Body of pancreas (tissue), 4 donors: ENCODE data around the gene PLOD2. TPM values are rescaled to one million over a fixed set of nuclear protein-coding genes. Genes with fewer than 3 reads are reported as not detected.

Experiments used
- ATAC-seq: fragments of 150-250 bp; one replicate; pipeline ENCODE4 v1.9.1; 2016
- DNase-seq, 4 donors: peaks; one replicate each; pipeline ENCODE4 v3.0.0-alpha.2; 2019
- H3K27ac ChIP-seq, 4 donors: fragments of 200-600 bp; sonication (generic); 1 replicate in 3 of 4; 2 replicates in 1 of 4; pipeline versions ENCODE4 v1.5.1 to v1.6.1; 2016 to 2019; ENCODE audit warnings: mild to moderate bottlenecking in 1 of 4, mixed read lengths in 1 of 4, moderate library complexity in 1 of 4
- H3K27me3 ChIP-seq, 2 donors: fragments of 200-600 bp; sonication (generic); one replicate each; pipeline ENCODE4 v1.6.0; 2016; ENCODE audit warnings: mild to moderate bottlenecking in 1 of 2
- H3K36me3 ChIP-seq, 2 donors: fragments of 200-600 bp; sonication (generic); replicated peaks in 1 of 2; 2 replicates each; pipeline ENCODE4 v1.5.1; 2016; ENCODE audit warnings: low read depth in 2 of 2; ENCODE audit not compliant: insufficient read depth in 1 of 2
- H3K4me1 ChIP-seq: fragments of 200-600 bp; sonication (generic); one replicate; pipeline ENCODE4 v1.6.0; 2016
- H3K4me3 ChIP-seq, 2 donors: fragments of 200-600 bp; sonication (generic); 1 replicate in 1 of 2; 2 replicates in 1 of 2; pipeline ENCODE4 v1.5.1; 2016 to 2019
- H3K9me3 ChIP-seq, 3 donors: fragments of 200-600 bp; sonication (generic); 1 replicate in 2 of 3; 2 replicates in 1 of 3; pipeline ENCODE4 v1.5.1; 2016
- CTCF ChIP-seq, 7 experiments: fragments of 450-650 bp in 4 of 7; fragments of 200-600 bp in 3 of 7; sonication (generic) in 3 of 7; IDR thresholded peaks; one replicate each; pipeline ENCODE4 v1.5.1; 2016 to 2019; ENCODE audit warnings: antibody characterized with exemption in 7 of 7
- POLR2A ChIP-seq, 3 donors: fragments of 450-650 bp; IDR thresholded peaks; one replicate each; pipeline ENCODE4 v1.6.1; 2016; ENCODE audit warnings: antibody characterized with exemption in 3 of 3, mild to moderate bottlenecking in 2 of 3
- WGBS, 2 donors: methylation state at CpG; one replicate each; pipeline ENCODE4 v1.1.5; 2017; 5-methylcytosine and 5-hydroxymethylcytosine counted together
- intact Hi-C: fragments of 100-400 bp; cut with DNase I; formaldehyde crosslinking; loops from one replicate; pipeline ENCODE4 v1.15.1; 2023
- total RNA-seq, 2 donors: library from RNA; depleted of rRNA; stranded (reverse); fragments of >200 nt; gene quantifications; one replicate each; pipeline ENCODE4 v1.1.0, GENCODE V29; 2016

The PLOD2 gene
- total RNA-seq, 2 donors from 2014 or later: 16.8 to 24.4 TPM

DNA sequence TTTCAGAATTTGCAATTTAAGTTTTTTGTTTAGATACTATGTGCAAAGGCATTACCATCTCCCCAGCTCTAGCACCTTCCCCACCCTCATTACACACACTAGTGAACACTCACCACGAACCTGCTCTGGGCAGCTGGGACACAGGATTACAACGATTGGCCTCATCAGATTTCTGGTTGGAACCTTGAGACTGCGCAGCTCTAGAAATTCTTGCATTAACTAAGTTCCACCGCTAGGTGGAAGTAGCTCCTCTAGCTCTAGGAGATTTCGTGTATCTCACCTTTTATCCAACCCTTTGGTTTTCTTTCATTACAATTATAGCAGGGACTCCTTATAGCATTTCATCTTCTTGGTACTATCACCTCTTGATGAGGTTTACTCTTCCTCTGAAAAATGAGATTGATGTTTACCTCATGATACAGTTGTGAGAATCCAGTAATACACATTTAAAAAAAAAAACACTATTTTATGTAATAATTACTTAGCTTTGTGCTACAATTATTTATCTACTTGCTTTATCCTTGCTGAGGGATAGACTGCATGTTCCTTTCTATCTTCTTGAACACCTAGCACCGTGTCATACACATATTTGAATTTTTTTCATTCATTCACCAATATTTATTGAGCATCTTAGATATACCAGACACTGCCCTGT is 28.7 kb upstream of the PLOD2 start:
- peaks cover 2% of the 10 kb centered on the region for H3K4me1 ChIP-seq
- H3K36me3 ChIP-seq: no peaks in the 10 kb centered on the region
- no peak overlapping the region for H3K4me3 ChIP-seq
- H3K27ac ChIP-seq: no peak overlapping the region
- WGBS, 2 donors: 5 to 8% methylated on average over 6 of the region's 6 CpGs
- ATAC-seq (peak; percentile 86), DNase-seq (peak; percentile 19 to 27 (median 26))
- TF ChIP-seq CTCF (IDR thresholded peaks at IDR 0.05) (peak; percentile 64 to 74 (median 68)), POLR2A (IDR thresholded peaks at IDR 0.05) (no peak)
- intact Hi-C loops: loop anchor here (10.0 kb wide), 1 partner anchor 125 kb away; no protein-coding TSS in a partner anchor
- H3K9me3 ChIP-seq: no peaks in the 10 kb centered on the region
- no peaks in the 10 kb centered on the region for H3K27me3 ChIP-seq

DNA sequence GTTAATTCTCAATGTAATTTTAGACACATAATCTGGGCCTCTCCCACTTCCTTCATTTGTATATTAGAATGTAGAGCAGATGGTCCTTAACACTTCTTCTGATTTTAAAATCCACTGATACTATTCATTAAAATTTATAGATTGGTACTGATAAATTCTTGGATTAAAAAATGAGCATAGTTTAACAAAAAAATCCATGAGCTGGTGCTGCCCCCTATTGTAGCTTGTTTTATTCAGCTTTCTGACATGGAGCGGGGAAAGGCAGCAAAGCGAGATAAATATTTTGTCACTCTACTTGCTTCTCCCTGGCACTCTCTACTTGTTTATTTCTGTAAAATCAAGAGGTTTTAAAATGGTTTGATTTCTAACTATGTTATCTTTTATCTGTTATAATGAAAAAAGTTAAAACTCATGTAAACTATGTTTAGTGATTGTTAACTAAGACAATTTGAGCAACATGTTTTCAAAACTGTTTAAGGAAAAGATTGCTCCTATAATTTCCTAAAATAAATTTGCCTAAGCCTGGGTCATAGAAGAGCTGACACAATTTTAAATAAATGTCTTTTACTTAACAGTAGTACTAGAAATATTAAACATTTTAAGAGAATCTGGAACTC is 26.5 kb upstream of the PLOD2 start:
- Histone ChIP-seq H3K27me3 (no peaks in the 10 kb centered on the region), H3K36me3 (no peaks in the 10 kb centered on the region), H3K4me3 (no peak overlapping the region), H3K4me1 (peaks cover 7% of the 10 kb centered on the region), H3K9me3 (no peaks in the 10 kb centered on the region), H3K27ac (no peak overlapping the region)
- 25 to 36% methylated on average over 2 of the region's 2 CpGs for WGBS, 2 donors
- TF ChIP-seq POLR2A (IDR thresholded peaks at IDR 0.05): no peak
- peak in 6 of 7 experiments; percentile 35 to 68 (median 61) for TF ChIP-seq CTCF (IDR thresholded peaks at IDR 0.05)
- intact Hi-C loops: loop anchor here (10.0 kb wide), 1 partner anchor 123 kb away; no protein-coding TSS in a partner anchor
- DNase-seq: peak; percentile 22 to 48 (median 36)
- no peak for ATAC-seq

- peaks cover 7% of the 10 kb centered on the region for H3K4me1 ChIP-seq
- no peak overlapping the region for H3K4me3 ChIP-seq
- no peaks in the 10 kb centered on the region for H3K36me3 ChIP-seq
- 11 to 19% methylated on average over 2 of the region's 2 CpGs for WGBS, 2 donors
- H3K9me3 ChIP-seq: no peaks in the 10 kb centered on the region
- DNase-seq: peak; percentile 67 to 86 (median 80)
- H3K27me3 ChIP-seq: no peaks in the 10 kb centered on the region
- intact Hi-C loops: loop anchor here (10.0 kb wide), 1 partner anchor 120 kb away; no protein-coding TSS in a partner anchor
- H3K27ac ChIP-seq: peak overlapping the region in 1 of 4 donors; percentile 43
- ATAC-seq: peak; percentile 83
- no peak for TF ChIP-seq CTCF (IDR thresholded peaks at IDR 0.05)
- TF ChIP-seq POLR2A (IDR thresholded peaks at IDR 0.05): no peak
These were observed 23.4 kb upstream of the PLOD2 start for GRCh38 chr3:146184241-146185015.

- Histone ChIP-seq H3K27ac (no peak overlapping the region), H3K36me3 (no peaks in the 10 kb centered on the region), H3K9me3 (no peaks in the 10 kb centered on the region), H3K4me3 (no peak overlapping the region), H3K27me3 (no peaks in the 10 kb centered on the region), H3K4me1 (peaks cover 7% of the 10 kb centered on the region)
- intact Hi-C loops: loop anchor here (10.0 kb wide), 1 partner anchor 116 kb away; no protein-coding TSS in a partner anchor
- 89 to 94% methylated on average over 5 of the region's 5 CpGs for WGBS, 2 donors
- no peak for ATAC-seq
- DNase-seq: no peak
- TF ChIP-seq POLR2A (IDR thresholded peaks at IDR 0.05): no peak
- TF ChIP-seq CTCF (IDR thresholded peaks at IDR 0.05): no peak
These were observed 20.2 kb upstream of the PLOD2 start for GRCh38 chr3:146181216-146181615.
